Sigmoid colon (tissue), 7 donors: ENCODE results near the gene PLSCR4. TPM values are rescaled to one million over a fixed set of nuclear protein-coding genes. Genes with fewer than 3 reads are reported as not detected.
A peak's percentile ranks its signal among the peaks of the same experiment; 100 is the strongest.

ENCODE experiments used
- DNase-seq: peaks from one replicate; pipeline ENCODE4 v3.0.0-alpha.2; 2019
- H3K27ac ChIP-seq, 4 donors: fragments of 200-600 bp; sonication (generic); one replicate each; pipeline ENCODE4 v1.5.1; 2016 to 2019; ENCODE audit warnings: mild to moderate bottlenecking in 1 of 4
- H3K27me3 ChIP-seq, 3 donors: fragments of 200-600 bp; sonication (generic); one replicate each; pipeline ENCODE4 v1.5.1; 2019; ENCODE audit warnings: mild to moderate bottlenecking in 1 of 3
- H3K36me3 ChIP-seq, 4 donors: fragments of 200-600 bp; sonication (generic); one replicate each; pipeline ENCODE4 v1.5.1; 2016 to 2019
- H3K4me1 ChIP-seq, 4 donors: fragments of 200-600 bp; sonication (generic); one replicate each; pipeline ENCODE4 v1.5.1; 2017 to 2019
- H3K4me3 ChIP-seq, 4 donors: fragments of 200-600 bp; sonication (generic); one replicate each; pipeline ENCODE4 v1.5.1; 2017 to 2019; ENCODE audit warnings: mild to moderate bottlenecking in 2 of 4, moderate library complexity in 1 of 4
- H3K9me3 ChIP-seq, 4 donors: fragments of 200-600 bp in 3 of 4; sonication (generic) in 3 of 4; one replicate each; pipeline versions ENCODE4 v1.5.1 to v1.6.1; 2013 to 2019
- CTCF ChIP-seq, 4 experiments: fragments of 450-650 bp in 3 of 4; fragments of 200-600 bp in 1 of 4; IDR thresholded peaks; one replicate each; pipeline ENCODE4 v1.5.1; 2016 to 2019; ENCODE audit warnings: antibody characterized with exemption in 4 of 4, mild to moderate bottlenecking in 3 of 4, moderate library complexity in 2 of 4
- EP300 ChIP-seq, 4 donors: sonication (generic); formaldehyde crosslinking; IDR thresholded peaks; one replicate each; pipeline ENCODE4 v1.6.1; 2017; ENCODE audit warnings: antibody characterized with exemption in 4 of 4
- POLR2A ChIP-seq, 2 donors: fragments of 450-650 bp; IDR thresholded peaks; one replicate each; pipeline ENCODE4 v1.6.1; 2016; ENCODE audit warnings: antibody characterized with exemption in 2 of 2, mild to moderate bottlenecking in 2 of 2, moderate library complexity in 2 of 2
- POLR2AphosphoS5 ChIP-seq, 4 donors: sonication (generic); formaldehyde crosslinking; IDR thresholded peaks; one replicate each; pipeline ENCODE4 v1.6.1; 2017; ENCODE audit warnings: antibody characterized with exemption in 4 of 4
- WGBS, 2 donors: extraction: QIAGEN DNeasy Blood & Tissue Kit; methylation state at CpG; one replicate each; pipeline ENCODE4 v1.1.7; 2013; 5-methylcytosine and 5-hydroxymethylcytosine counted together
- intact Hi-C: fragments of 100-400 bp; cut with DNase I; formaldehyde crosslinking; loops from one replicate; pipeline ENCODE4 v1.15.1; 2023
- polyA plus RNA-seq, 3 donors: library from polyadenylated mRNA; stranded (reverse); fragments of 200-250 nt; gene quantifications; one replicate each; pipeline ENCODE4 v1.2.3, GENCODE V29; 2013
- total RNA-seq, 4 donors: library from RNA; depleted of rRNA; stranded (reverse); fragments of >200 nt; gene quantifications; one replicate each; pipeline ENCODE4 v1.1.0, GENCODE V29; 2016
- donor health status: healthy with polysubstance abuse.
- donor health status: Bipolar disorder and iron deficiency.
- donor health status: healthy.

The PLSCR4 gene
- total and polyA plus RNA-seq, 7 donors, result 17.5 to 67.4 (median 53.5) TPM

- H3K4me3 ChIP-seq, result no peak overlapping the region
- WGBS, 2 donors, result 93 to 95% methylated on average over 2 of the region's 2 CpGs
- H3K27ac ChIP-seq, result no peak overlapping the region
- no peaks in the 10 kb centered on the region for H3K27me3 ChIP-seq
- H3K9me3 ChIP-seq, result no peaks in the 10 kb centered on the region
- H3K36me3 ChIP-seq, result peaks cover 0 to 44% (median 2%) of the 10 kb centered on the region in 4 donors
- TF ChIP-seq EP300 (IDR thresholded peaks at IDR 0.05), result no peak
- no peak for TF ChIP-seq POLR2AphosphoS5 (IDR thresholded peaks at IDR 0.05)
- no peak for TF ChIP-seq CTCF (IDR thresholded peaks at IDR 0.05)
- no peak for TF ChIP-seq POLR2A (IDR thresholded peaks at IDR 0.05)
- H3K4me1 ChIP-seq, result peaks cover 0 to 14% (median 0%) of the 10 kb centered on the region in 4 donors
- DNase-seq, result no peak
- intact Hi-C loops, result no loop called here
Observed at GRCh38 chr3:146196789-146197188, 54.1 kb downstream of the PLSCR4 start.

GRCh38 chr3:146195605-146196004 lies 55.3 kb downstream of the PLSCR4 start:
- H3K4me1 ChIP-seq, result peaks cover 0 to 14% (median 0%) of the 10 kb centered on the region in 4 donors
- H3K27me3 ChIP-seq, result no peaks in the 10 kb centered on the region
- peaks cover 0 to 40% (median 2%) of the 10 kb centered on the region in 4 donors for H3K36me3 ChIP-seq
- peak overlapping the region in 1 of 4 donors; percentile 17 for H3K27ac ChIP-seq
- intact Hi-C loops, result no loop called here
- H3K4me3 ChIP-seq, result no peak overlapping the region
- DNase-seq, result no peak
- TF ChIP-seq POLR2AphosphoS5 (IDR thresholded peaks at IDR 0.05) (no peak), EP300 (IDR thresholded peaks at IDR 0.05) (no peak), CTCF (IDR thresholded peaks at IDR 0.05) (no peak), POLR2A (IDR thresholded peaks at IDR 0.05) (no peak)
- WGBS, 2 donors, result 76 to 77% methylated on average over 4 of the region's 4 CpGs
- no peaks in the 10 kb centered on the region for H3K9me3 ChIP-seq

- DNase-seq, result no peak
- Histone ChIP-seq H3K9me3 (no peaks in the 10 kb centered on the region), H3K27me3 (no peaks in the 10 kb centered on the region), H3K36me3 (peaks cover 0 to 40% (median 2%) of the 10 kb centered on the region in 4 donors), H3K4me1 (peaks cover 0 to 14% (median under 1%) of the 10 kb centered on the region in 4 donors), H3K4me3 (no peak overlapping the region), H3K27ac (peak overlapping the region in 1 of 4 donors; percentile 17)
- intact Hi-C loops, result no loop called here
- 80 to 89% methylated on average over 3 of the region's 3 CpGs for WGBS, 2 donors
- TF ChIP-seq POLR2AphosphoS5 (IDR thresholded peaks at IDR 0.05) (no peak), POLR2A (IDR thresholded peaks at IDR 0.05) (no peak), CTCF (IDR thresholded peaks at IDR 0.05) (no peak), EP300 (IDR thresholded peaks at IDR 0.05) (no peak)
Observed at GRCh38 chr3:146195030-146195429, 55.9 kb downstream of the PLSCR4 start.

- H3K4me1 ChIP-seq, result peaks cover 0 to 18% (median 2%) of the 10 kb centered on the region in 4 donors
- TF ChIP-seq CTCF (IDR thresholded peaks at IDR 0.05) (no peak), POLR2AphosphoS5 (IDR thresholded peaks at IDR 0.05) (no peak), POLR2A (IDR thresholded peaks at IDR 0.05) (no peak), EP300 (IDR thresholded peaks at IDR 0.05) (no peak)
- H3K4me3 ChIP-seq, result no peak overlapping the region
- no peaks in the 10 kb centered on the region for H3K9me3 ChIP-seq
- DNase-seq, result no peak
- intact Hi-C loops, result no loop called here
- 81 to 87% methylated on average over 1 of the region's 1 CpG for WGBS, 2 donors
- H3K27ac ChIP-seq, result no peak overlapping the region
- H3K27me3 ChIP-seq, result no peaks in the 10 kb centered on the region
- H3K36me3 ChIP-seq, result peaks cover 0 to 29% (median 2%) of the 10 kb centered on the region in 4 donors
Observed at GRCh38 chr3:146191051-146191450, 59.9 kb downstream of the PLSCR4 start.
